Measurements from ENCODE around the gene TBX1.

Gene TBX1

DNA sequence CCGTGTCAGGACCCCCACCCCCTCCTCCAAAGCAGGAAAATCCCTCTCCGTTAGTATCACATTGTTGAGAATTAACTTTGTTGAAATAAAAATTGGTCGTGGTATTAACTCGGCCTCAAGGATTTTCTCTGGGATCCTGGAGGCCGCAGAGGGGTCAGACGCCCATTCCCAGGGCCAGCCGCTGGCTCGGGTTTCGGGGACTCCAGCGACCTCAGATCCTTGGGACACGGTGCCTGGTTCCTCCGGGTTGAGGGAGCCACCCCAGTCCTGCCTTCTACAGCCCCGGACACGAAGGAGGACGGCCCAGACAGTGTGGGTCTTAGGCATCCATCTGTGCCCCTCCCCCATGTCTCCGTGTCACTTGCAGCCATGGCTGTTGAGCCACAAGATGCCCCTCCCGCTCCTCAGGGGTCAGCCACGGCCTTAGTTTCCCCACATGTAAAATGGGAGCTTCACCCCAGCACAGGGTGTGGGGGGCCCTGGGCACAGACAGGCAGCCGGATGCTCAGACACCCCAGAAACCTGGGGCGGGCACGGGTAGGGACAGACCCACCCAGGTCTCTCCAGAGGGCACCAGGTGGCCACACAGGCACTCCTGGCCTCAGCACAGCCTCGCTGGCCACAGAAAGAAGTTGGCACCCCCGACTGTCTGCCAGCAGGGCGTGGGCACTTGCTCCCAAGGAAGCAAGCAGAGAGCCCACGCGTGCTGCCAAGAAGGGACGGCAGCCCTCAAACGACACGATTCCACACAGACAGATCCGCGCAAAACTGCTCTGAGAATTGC lies 21.7 kb upstream of the TBX1 start:
- DNase-seq = no peak

DNA sequence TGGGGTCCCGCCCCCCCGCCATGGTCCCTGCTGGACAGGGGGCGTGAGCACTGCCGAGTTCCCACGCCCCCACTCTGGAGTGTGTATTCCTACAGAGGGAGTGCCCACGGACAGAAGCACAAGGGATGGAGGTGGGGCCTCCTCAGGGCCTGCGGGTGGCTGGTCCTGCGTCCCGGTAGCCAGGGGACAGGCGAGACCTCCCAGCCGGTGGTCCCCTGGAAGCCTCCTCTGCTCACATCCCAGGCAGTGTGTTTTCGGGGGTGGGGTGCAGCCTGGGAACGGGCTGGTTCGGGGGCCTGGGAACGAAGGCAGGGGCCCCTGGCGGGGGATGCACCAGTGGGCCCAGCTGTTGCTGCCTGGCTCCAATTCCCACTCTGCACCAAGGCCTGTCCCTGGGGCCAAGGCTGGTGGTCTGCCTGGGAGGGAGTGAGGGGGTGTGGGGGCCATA lies 21.1 kb upstream of the TBX1 start:
- DNase-seq = no peak

DNA sequence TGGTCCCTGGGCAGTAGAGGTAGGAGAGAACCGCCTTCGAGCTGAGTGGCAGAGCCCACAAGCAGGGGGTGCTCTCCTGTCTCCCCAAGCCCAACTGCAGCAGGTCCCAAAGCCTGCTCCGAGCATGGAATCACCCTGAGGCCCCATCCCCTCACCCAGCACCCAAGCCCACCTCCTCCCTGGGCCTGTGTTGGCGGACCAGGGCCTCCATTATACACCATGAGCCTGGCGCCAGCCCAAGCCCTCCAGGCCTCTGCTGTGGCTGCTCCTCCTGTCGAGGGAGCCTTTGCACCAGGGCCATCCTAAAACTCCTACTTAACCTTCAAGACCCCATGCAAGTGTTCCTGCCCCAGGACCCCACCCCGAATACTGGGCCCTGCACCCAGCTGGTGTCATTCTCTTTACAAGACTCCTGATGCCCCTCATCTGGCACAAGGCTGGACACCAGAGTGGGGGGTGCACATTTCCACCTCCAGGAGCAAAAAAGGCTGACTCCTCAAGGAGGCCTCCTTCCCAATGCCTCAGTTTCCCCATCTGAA lies 20.6 kb upstream of the TBX1 start:
- DNase-seq = no peak

DNA sequence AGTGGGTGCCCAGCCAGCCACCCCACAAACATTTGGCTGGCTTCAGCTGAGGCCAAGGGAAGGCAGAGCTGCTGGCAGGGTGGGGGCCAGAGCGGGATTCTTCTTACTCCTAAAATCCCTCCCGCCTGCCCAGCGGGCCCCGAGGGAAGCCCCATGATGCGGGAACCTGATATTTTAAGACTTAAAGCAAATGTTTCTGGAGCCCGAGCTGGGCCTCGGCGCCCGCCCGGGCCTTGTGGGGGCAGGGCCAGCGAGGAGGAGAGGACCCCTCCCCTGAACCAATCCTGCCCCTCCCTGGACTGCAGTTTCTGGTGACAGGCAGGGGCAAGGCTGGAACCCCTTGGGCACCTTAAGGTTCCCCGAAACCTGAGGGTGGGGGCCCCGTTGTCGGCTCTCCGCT lies 20.0 kb upstream of the TBX1 start:
- no peak for DNase-seq

DNA sequence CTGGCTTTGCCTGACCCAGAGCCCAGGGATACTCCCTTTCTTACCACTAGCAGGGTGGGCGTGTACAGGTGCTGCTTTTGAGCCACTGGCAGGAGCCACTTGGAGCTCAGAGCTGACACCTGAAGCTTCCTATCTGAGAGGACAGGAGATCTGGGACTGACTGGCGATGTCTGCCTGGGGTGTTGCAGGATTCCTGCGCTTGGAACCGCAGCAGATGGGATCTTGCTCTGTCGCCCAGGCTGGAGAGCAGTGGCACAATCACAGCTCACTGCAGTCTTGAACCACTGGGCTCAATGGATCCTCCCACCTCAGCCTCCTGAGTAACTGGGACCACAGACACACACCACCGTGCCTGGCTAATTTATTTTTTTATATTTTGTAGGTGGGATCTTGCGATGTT lies 19.5 kb upstream of the TBX1 start:
- DNase-seq = no peak

DNA sequence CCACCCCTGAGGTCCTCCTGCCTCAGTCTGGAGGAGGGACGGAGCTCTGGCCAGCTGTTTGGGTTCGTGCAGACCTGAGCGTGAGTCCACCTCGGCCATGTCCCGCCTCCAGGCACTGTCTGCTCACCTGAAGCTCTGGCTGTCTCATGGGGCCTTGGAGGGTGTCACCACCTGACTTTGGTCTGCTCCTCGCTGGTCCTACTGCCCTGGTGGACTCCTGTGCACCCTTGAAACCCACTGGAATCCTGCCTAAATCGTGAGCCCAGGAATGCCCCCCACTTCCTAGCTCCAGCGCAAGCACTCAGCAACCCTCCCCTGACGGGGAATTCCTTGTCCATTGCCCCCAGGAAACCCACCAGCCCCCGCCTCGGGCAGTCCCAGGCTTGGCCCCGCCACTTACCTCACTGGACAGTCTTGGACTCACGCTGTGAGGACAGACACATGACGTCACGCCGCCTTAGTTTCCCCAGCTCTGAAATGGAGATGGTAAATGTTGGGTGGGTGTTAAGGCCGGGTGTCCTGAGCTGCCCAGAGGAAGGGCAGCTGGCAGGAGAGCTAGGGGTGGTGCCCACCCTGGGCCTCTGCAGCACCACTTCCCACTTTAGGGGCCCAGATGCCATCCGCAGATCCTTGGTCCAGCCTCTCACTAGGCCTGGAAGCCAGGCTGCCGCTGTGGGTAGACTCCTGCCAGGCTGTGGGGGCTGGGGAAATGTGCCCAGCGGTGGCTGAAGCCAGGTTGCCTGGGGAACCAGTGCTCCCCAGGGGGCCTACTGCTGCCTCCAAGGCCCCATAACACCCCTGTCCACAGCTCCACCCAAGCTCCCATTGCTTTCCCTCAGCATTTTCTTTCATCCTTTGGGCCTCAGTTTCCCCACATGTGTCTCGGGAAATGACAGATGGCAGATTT lies 18.2 kb upstream of the TBX1 start:
- DNase-seq = no peak

DNA sequence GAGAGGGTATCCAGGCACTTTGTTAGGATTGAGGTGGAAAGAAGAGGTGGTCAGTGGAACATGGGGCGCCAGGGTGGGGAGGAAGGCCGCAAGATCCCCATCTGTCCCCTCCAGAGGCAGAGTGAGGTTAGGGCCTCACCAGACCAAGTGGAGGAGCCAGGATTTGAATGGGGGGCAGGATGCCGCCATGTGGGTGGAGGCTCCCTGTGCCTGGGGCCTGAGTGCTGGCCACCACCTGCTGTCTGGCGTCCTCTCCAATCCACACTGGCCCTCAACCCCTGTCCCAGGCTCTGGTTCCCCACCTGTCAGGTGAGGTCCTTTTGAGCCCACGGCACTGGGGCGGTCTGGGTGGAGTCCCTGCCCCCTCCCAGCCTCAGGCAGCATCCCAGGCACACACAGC lies 17.5 kb upstream of the TBX1 start:
- no peak for DNase-seq

DNA sequence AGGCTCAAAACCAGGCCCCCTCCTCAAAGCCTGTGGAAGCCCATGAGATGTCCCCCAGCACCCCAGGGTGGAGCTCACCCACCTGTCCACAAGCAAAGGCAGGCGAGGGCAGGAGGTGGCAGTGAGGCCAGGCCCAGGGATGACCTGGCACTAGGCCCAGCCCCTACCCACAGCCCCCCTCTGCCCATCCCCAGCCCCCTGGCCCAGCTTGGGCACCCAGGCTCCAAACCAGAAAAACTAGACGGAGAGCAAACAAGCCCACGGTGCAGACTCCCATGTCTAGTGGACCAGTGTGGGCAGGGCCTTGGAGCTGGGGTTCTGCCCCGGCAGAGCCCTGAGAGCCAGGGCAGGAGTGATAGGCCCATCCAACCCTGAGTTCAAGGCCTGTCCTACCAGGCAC lies 16.9 kb upstream of the TBX1 start:
- no peak for DNase-seq

DNA sequence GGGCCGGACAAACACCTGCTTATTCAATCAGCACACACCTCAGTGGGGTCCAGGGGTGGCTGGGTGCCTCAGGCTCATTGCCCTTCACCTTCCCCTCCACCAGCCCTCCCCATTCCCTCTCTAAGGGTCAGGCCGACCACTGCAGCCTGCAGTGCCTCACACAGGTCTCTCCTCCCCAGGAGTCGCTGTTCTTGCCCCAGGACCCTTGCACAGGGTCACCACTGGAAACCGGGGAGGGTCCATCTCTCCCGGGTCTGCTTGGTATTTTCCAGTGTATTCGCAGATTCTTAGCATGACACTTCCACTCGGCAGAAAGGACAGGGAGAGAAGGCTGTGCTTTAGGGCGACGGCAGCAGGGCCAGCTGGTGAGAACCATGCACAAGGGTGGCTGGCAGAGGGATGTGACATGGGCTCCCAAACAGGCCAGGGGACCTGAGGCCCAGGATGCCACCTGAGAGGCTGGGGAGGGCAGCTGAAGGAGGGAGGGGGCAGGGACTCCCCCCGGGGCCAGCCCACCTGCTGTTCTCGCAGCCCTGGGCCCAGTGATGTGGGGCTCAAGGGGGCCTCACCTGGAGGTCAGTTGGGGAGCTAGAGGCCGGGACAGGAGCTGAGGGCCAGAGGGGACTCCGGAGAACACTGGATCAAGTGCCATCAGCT lies 16.1 kb upstream of the TBX1 start:
- no peak for DNase-seq

DNA sequence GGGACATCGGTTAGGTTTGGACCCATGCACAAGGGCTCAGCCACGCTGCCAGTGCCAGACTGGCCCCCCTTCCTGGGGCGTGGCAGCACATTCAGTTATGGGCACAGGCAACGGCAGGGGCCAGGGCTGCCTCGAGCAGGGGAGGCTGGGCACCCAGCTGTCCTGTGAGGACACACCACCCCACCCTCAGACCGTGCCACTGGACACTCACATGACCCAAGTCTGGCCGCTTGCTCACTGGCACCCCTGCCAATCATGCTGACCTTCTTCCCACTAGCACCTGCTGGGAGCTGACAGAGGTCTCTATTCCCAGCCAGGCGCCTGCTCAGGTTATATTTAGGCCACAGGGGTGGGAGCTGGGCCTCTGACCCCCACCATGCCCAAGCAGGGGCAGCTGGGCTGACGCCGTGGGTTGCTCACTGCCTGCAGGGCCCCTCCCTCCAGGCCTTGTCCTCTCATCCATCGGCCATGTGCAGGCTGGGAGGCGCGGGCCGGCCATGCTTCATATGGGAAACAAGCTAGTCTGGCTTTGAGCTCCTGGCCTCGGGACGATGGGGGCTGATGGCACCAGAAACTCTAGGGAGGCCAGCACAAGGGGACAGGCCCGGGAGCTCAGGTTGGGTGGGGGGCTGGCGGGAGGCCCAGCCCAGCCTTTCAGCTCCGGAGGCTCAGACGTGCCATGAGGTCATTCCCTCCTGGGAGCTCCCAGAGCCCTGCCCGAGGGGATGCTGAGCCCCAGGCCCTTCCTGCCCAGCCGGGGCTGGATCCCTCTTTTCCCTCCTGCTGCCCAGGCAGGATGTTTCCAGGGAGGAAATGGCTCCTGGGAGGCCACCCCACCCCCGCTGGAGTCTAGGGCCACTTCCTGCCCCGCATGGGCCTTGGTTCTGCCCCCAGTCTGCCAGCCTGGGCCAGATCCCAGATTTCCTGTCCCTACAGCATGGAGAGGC lies 15.2 kb upstream of the TBX1 start:
- DNase-seq = no peak

DNA sequence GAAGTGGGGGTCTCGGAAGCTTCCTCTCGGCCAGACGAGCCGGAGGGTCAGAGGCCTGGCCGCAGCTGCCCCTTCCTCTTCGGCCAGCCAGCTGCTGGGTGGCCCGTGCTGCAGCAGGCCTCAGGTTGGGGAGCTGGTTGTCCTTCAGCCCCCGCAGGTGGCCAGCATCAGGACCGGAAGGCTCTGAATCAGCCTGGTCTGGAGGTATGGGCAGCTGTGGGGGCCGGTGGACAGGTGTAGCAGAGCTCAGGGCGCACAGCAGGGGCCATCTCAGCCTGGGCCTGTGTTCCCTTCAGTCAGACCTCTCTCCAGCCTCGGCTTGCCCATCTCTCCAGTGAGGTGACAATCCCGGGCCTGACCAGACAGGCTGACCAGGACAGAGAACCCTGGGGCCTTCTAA lies 13.9 kb upstream of the TBX1 start:
- DNase-seq = no peak

DNA sequence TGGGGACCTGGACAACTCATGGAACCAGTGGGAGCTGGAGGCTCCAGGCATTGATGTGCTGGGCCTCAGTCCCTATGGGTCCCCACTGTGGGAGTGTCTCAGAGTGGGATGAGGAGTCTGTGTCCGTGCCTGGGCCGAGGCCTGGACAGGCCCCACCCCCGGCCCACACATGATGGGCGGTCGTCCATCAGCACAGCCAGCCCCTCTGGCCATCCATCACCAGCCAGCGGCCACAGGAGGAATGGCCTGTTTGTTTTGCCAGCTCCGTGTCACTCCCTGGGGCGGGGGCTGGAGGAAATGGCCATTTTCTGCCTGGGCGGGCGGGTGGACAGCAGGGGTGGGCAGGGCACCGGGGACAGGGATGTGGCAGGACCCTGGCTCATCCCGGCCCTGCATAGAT lies 13.0 kb upstream of the TBX1 start:
- DNase-seq = no peak

DNA sequence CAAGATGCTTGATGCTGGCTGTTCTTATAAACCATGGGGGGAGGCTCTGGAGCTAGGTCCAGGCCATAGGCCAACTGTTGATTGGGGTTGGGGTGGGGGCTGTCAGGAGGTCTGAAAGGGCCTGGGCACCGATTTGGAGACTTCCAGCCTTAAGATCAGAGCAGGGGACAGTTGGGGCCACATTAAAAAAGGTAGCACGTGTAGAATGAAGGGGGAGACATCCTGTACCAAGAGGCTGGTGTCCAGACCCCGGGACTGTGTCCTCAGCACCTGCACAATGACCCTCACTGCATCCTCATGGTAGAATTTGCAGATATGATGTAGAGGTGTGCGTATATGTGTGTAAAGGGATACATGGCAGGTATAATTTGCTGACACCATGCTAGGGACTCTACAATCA lies 12.4 kb upstream of the TBX1 start:
- no peak for DNase-seq

DNA sequence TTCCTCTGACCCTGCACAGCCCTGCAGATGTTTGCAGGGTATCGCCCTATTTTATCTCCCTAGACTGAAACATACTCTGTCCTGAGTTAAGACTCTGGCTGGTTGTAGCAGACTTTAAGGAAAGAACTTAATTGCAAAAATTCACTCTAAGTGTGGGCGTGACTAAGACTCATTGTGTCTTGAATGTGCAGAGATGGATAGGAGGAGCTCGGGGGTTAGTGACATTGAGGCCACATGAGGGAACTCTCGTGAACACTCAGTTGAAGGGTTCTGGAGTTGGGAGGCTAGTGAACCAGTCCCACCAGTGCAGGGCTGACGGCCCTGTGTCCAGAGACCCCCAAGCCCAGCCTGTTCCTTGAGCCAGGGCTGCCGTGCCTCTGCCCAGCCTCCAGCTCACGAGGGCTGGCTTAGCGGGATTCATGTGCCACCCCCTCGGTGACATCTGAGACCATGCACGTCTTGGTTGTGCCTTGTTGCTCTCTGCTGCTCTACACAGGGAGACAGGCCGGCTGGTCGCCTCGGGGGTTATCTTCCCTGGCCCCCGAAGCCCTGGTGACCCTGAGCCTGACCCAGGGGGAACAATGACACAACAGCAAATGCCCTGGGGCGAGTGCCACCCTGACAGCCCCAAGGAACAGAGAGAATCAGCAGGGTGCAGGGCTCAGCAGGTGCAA lies 11.4 kb upstream of the TBX1 start:
- no peak for DNase-seq

DNA sequence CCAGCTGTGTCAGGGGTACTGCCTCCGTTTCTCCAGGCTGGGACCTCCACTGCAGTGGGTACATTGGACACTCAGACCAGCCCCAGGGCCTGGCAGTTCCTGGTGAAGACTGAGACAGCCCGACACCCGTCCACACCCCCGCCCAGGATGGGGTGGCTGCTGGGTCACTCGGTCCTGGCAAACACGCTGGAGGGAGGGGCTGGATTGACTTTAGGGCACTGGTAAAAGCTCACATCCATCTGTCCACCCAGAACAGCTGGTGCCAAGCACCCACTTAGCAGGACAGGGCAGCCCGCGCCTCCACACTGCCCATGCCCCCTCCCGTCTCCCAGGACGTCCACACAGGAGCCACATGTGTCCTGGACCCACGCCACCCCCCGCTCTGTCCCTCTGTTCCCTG lies 10.7 kb upstream of the TBX1 start:
- DNase-seq = no peak

DNA sequence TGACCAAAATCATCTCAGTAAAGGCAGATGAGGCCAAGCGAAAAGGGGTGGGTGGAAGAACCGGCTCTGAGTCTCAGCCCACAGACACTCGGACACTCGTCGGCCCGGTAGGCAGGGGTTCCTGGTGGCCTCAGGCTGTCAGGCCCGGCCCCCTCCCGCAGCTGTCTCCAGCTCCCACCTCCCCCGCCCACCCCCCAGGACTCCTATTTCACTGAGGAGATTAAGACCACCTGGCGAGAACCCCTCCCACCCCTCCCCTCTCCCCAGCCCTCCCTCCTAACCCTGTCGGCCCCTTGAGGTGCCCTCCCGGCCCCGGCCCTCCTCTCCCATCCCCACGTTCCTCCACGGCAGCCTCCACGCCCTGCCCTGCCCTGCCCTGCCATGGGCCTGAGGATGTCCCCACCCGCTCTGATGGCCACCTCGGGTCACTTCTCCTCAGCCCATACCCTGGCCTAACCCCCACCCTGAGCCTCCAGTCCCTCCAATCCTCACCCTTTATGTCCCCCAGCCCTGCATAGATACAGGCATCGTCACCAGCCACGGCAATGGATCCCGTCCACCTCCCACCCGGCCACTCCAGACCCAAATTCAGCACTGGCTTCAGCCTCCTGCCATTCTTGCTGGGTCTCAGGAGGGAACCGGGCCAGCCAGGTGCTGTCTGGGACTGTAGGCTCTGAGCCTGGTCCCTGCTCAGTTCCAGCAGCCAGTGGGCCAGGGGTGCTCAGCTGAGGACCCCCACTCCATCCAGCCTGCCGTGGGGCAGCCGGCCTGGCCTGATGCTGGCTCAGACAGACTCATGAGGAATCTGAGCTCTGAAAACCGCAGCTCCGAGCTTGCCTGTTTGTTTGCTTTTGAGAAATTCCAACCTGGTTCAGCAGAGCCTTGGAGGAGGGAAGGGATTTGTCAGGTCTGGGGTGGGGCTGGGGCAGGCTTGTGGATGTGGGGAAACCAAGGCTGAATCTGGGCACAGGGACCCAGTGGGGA lies 9.8 kb upstream of the TBX1 start:
- DNase-seq = no peak

DNA sequence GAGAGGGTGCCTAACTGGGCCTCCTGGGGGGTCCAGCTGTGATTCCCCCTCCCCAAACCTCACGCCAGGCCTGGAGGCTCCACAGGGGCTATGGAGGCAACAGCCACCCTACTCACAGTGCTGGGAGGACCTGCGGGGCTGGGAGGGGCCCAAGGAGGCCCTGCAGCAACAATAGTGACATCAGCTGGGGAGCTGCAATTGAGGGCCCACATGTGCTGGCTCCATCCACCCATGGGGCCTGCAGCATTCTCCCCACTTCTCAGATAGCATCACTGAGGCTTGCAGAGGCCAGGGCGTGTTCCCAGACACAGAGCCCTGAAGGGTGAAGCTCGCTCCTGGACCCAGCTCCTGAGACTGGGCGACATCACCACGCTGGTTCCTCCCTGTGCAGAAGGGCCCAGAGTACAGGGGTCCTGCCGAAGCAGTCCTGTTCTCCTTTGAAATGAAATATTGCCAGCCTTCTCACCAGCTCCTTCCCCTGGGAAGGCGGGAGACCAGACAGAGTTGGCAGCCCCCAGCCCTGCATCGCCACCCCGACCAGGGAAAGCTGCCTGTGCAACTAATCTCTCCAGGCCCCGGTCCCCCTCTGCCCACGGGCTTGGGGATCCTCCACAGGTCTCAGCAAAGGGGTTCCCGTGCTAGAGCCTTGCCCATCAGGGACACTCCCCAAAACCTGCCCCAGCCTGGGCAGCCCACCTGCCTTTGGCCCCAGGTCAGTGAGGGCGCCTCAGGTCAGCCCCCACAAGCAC lies 8.9 kb upstream of the TBX1 start:
- no peak for DNase-seq

DNA sequence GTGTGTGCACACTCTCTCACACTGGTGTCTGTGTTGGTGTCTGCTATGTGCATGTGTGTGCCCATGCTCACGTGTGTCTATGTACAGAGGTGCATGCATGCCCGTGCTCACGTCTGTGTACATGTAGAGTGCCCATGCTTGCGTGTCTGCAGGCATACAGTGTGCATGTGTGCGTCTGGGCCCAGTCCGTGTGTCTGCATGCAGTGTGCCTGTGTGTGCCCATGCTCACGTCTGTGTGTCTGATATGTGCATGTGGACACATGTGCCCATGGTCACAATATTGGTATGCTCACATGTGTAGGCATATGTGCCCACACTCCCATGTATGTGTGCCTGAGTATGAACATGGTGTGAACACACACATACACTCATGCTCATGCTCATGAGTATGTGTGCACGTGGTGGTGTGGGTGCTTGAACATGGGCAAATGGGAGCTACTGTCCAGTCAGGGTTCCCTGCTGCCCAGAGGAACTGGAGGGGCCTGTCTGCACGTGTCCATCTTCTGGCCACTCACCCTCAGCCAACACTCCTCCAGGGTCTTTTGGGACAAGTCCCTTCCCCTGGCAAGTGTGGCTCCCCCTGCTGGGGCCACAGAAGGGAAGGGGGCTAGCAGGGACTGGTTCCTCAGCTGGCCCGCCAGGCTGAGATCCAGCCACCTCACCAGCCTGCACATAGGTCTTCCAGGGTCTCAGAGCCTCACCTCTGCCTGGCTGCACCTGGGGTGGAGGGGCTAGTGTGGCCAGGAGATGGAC lies 7.3 kb upstream of the TBX1 start:
- no peak for DNase-seq

Measured in NCI-H1694 treated with DMSO at 0.1 percent for 48 hours (cell line).